ENCODE results near the gene NPW.
A peak's percentile ranks its signal among the peaks of the same experiment; 100 is the strongest.
"Not testable (repeated sequence)": the region's sequence is repeated elsewhere in the genome, so short reads cannot be mapped to it uniquely, and the experiment has no call there.

NPW gene

GRCh38 chr16:2009791-2010510 lies 9.6 kb upstream of the NPW start, which contains the start of gene ZNF598:
Gene ZNF598, minus strand, starts transcription at chr16:2009821.
- H3K4me1 ChIP-seq: peaks cover 21% of the 10 kb centered on the region
- in situ Hi-C loops (cut with MboI; ENCODE audit: low sequenced_read_pairs): no loop called here
- peaks cover 26% of the 10 kb centered on the region for H3K36me3 ChIP-seq (replicated peaks)
- DNase-seq (ENCODE audit: low spot score in 2 of 2): peak; percentile 76 to 86
- no peaks in the 10 kb centered on the region for H3K9me3 ChIP-seq
- no peaks in the 10 kb centered on the region for H3K27me3 ChIP-seq (ENCODE audit: low read depth)
- H3K4me3 ChIP-seq: peak within 1 kb of the TSS; percentile 78

- H3K4me1 ChIP-seq: peaks cover 30% of the 10 kb centered on the region
- H3K27me3 ChIP-seq (ENCODE audit: low read depth); DNase-seq (ENCODE audit: low spot score in 2 of 2); H3K4me3 ChIP-seq; in situ Hi-C loops (cut with MboI; ENCODE audit: low sequenced_read_pairs); H3K9me3 ChIP-seq: not testable (repeated sequence)
- peaks cover 17% of the 10 kb centered on the region for H3K36me3 ChIP-seq (replicated peaks)
Measured at GRCh38 chr16:2011726-2012125, 7.9 kb upstream of the NPW start.

- Histone ChIP-seq H3K9me3 (no peaks in the 10 kb centered on the region), H3K4me1 (peaks cover 15% of the 10 kb centered on the region), H3K4me3 (no peak overlapping the region), H3K27me3 (ENCODE audit: low read depth) (no peaks in the 10 kb centered on the region), H3K36me3 (replicated peaks) (peaks cover 6% of the 10 kb centered on the region; the same call in 1 of the 2 replicates)
- no peak for DNase-seq (ENCODE audit: low spot score in 2 of 2)
- in situ Hi-C loops (cut with MboI; ENCODE audit: low sequenced_read_pairs): no loop called here
Measured at GRCh38 chr16:2013527-2013926, 6.1 kb upstream of the NPW start.

GRCh38 chr16:2015117-2015946 lies 4.3 kb upstream of the NPW start:
- Histone ChIP-seq H3K4me1 (peaks cover 13% of the 10 kb centered on the region), H3K9me3 (no peaks in the 10 kb centered on the region), H3K36me3 (replicated peaks) (peaks cover 4% of the 10 kb centered on the region; the same call in 1 of the 2 replicates), H3K4me3 (no peak overlapping the region), H3K27me3 (ENCODE audit: low read depth) (0 out of 2 replicates have a peak, but pooled peaks cover 6% of the 10 kb centered on the region)
- in situ Hi-C loops (cut with MboI; ENCODE audit: low sequenced_read_pairs): no loop called here
- DNase-seq (ENCODE audit: low spot score in 2 of 2): peak; percentile 59 to 78

- no peaks in the 10 kb centered on the region for H3K9me3 ChIP-seq
- peaks cover 10% of the 10 kb centered on the region; the same call in 1 of the 2 replicates for H3K27me3 ChIP-seq (ENCODE audit: low read depth)
- no peak overlapping the region for H3K4me3 ChIP-seq
- in situ Hi-C loops (cut with MboI; ENCODE audit: low sequenced_read_pairs): no loop called here
- no peaks in the 10 kb centered on the region for H3K36me3 ChIP-seq (replicated peaks)
- DNase-seq (ENCODE audit: low spot score in 2 of 2): no peak
- H3K4me1 ChIP-seq: peaks cover 12% of the 10 kb centered on the region
Measured at GRCh38 chr16:2015947-2016208, 3.7 kb upstream of the NPW start.

GRCh38 chr16:2016407-2016922 lies 3.1 kb upstream of the NPW start:
- no peak overlapping the region for H3K4me3 ChIP-seq
- in situ Hi-C loops (cut with MboI; ENCODE audit: low sequenced_read_pairs): no loop called here
- H3K36me3 ChIP-seq (replicated peaks): no peaks in the 10 kb centered on the region
- H3K27me3 ChIP-seq (ENCODE audit: low read depth): peaks cover 10% of the 10 kb centered on the region; the same call in 1 of the 2 replicates
- H3K9me3 ChIP-seq: no peaks in the 10 kb centered on the region
- peaks cover 12% of the 10 kb centered on the region for H3K4me1 ChIP-seq
- peak in 1 of 2 experiments; percentile 46 for DNase-seq (ENCODE audit: low spot score in 2 of 2)

- in situ Hi-C loops (cut with MboI; ENCODE audit: low sequenced_read_pairs): loop anchor here (5.0 kb wide), 1 partner anchor 122 kb away; no protein-coding TSS in a partner anchor
Measured at GRCh38 chr16:2019921-2020831, 591 bp downstream of the NPW start.

GRCh38 chr16:2022723-2023091 lies 3.1 kb downstream of the NPW start:
- Histone ChIP-seq H3K36me3 (replicated peaks) (no peaks in the 10 kb centered on the region), H3K4me1 (peaks cover 14% of the 10 kb centered on the region), H3K9me3 (no peaks in the 10 kb centered on the region), H3K4me3 (peak overlapping the region; percentile 11; the same call in 1 of the 2 replicates), H3K27me3 (ENCODE audit: low read depth) (peaks cover 10% of the 10 kb centered on the region; the same call in 1 of the 2 replicates)
- in situ Hi-C loops (cut with MboI; ENCODE audit: low sequenced_read_pairs): loop anchor here (5.0 kb wide), 1 partner anchor 120 kb away; no protein-coding TSS in a partner anchor
- DNase-seq (ENCODE audit: low spot score in 2 of 2): peak; percentile 42 to 78

More at GRCh38 chr16:2019921-2020831, 591 bp downstream of the NPW start:
- Histone ChIP-seq H3K27me3 (ENCODE audit: low read depth) (peaks cover 10% of the 10 kb centered on the region; the same call in 1 of the 2 replicates), H3K9me3 (no peaks in the 10 kb centered on the region), H3K4me3 (peak overlapping the region; percentile 33), H3K4me1 (peaks cover 21% of the 10 kb centered on the region), H3K36me3 (replicated peaks) (no peaks in the 10 kb centered on the region)
- peak in 1 of 2 experiments; percentile 52 for DNase-seq (ENCODE audit: low spot score in 2 of 2)

GRCh38 chr16:2023092-2024031 lies 3.8 kb downstream of the NPW start:
- peaks cover 17% of the 10 kb centered on the region for H3K4me1 ChIP-seq
- no peaks in the 10 kb centered on the region for H3K36me3 ChIP-seq (replicated peaks)
- peak; percentile 74 to 95 for DNase-seq (ENCODE audit: low spot score in 2 of 2)
- no peaks in the 10 kb centered on the region for H3K9me3 ChIP-seq
- in situ Hi-C loops (cut with MboI; ENCODE audit: low sequenced_read_pairs): loop anchor here (5.0 kb wide), 1 partner anchor 119 kb away; no protein-coding TSS in a partner anchor
- H3K27me3 ChIP-seq (ENCODE audit: low read depth): peaks cover 10% of the 10 kb centered on the region; the same call in 1 of the 2 replicates
- peak overlapping the region; percentile 11 for H3K4me3 ChIP-seq

- Histone ChIP-seq H3K27me3 (ENCODE audit: low read depth) (peaks cover 10% of the 10 kb centered on the region; the same call in 1 of the 2 replicates), H3K4me3 (no peak overlapping the region), H3K36me3 (replicated peaks) (no peaks in the 10 kb centered on the region), H3K9me3 (no peaks in the 10 kb centered on the region), H3K4me1 (peaks cover 17% of the 10 kb centered on the region)
- in situ Hi-C loops (cut with MboI; ENCODE audit: low sequenced_read_pairs): loop anchor here (5.0 kb wide), 1 partner anchor 118 kb away; no protein-coding TSS in a partner anchor
- no peak for DNase-seq (ENCODE audit: low spot score in 2 of 2)
Measured at GRCh38 chr16:2024032-2024420, 4.4 kb downstream of the NPW start.

- Histone ChIP-seq H3K27me3 (ENCODE audit: low read depth) (peaks cover 5% of the 10 kb centered on the region; the same call in 1 of the 2 replicates), H3K4me1 (peaks cover 17% of the 10 kb centered on the region), H3K9me3 (no peaks in the 10 kb centered on the region), H3K4me3 (no peak overlapping the region), H3K36me3 (replicated peaks) (0 out of 2 replicates have a peak, but pooled peaks cover 4% of the 10 kb centered on the region)
- in situ Hi-C loops (cut with MboI; ENCODE audit: low sequenced_read_pairs): no loop called here
- no peak for DNase-seq (ENCODE audit: low spot score in 2 of 2)
Measured at GRCh38 chr16:2025251-2025650, 5.7 kb downstream of the NPW start.

- H3K4me3 ChIP-seq: peak overlapping the region; percentile 26
- H3K4me1 ChIP-seq: peaks cover 14% of the 10 kb centered on the region
Measured at GRCh38 chr16:2025878-2026460, 6.4 kb downstream of the NPW start.

More at GRCh38 chr16:2025878-2026460, 6.4 kb downstream of the NPW start:
- H3K27me3 ChIP-seq (ENCODE audit: low read depth): no peaks in the 10 kb centered on the region
- in situ Hi-C loops (cut with MboI; ENCODE audit: low sequenced_read_pairs): no loop called here
- H3K9me3 ChIP-seq: no peaks in the 10 kb centered on the region
- DNase-seq (ENCODE audit: low spot score in 2 of 2): no peak
- 0 out of 2 replicates have a peak, but pooled peaks cover 4% of the 10 kb centered on the region for H3K36me3 ChIP-seq (replicated peaks)

Measured in HAP-1 (cell line).